Measurements from ENCODE around the gene ZNF208. TPM values are rescaled to one million over a fixed set of nuclear protein-coding genes. Genes with fewer than 3 reads are reported as not detected.

ZNF208 gene
- total and polyA plus RNA-seq, 2 of the 13 experiments (the other 11 are each of a cell fraction or from before 2014, with no cell fraction given): not detected

GRCh38 chr19:21947775-21948174 is 63.0 kb downstream of the ZNF208 start:
- H2AFZ ChIP-seq (ENCODE audit: low read length): no peak overlapping the region
- ATAC-seq (no peak), FAIRE-seq (no peak), DNase-seq (ENCODE audit: low spot score) (no peak)
- H3K27me3 ChIP-seq (ENCODE audit: control insufficient read depth in 1 of 2, insufficient read depth in 2 of 2, low read length in 2 of 2): no peaks in the 10 kb centered on the region
- H3K36me3 ChIP-seq (replicated peaks in 1 of 2; ENCODE audit: control insufficient read depth in 1 of 2, insufficient read depth in 2 of 2, low read length in 2 of 2): no peaks in the 10 kb centered on the region
- no peaks in the 10 kb centered on the region for H3K79me2 ChIP-seq (ENCODE audit: insufficient read depth, low read length)
- no peak overlapping the region for H3K9ac ChIP-seq (ENCODE audit: insufficient read depth, low read depth, low read length)
- no peak overlapping the region for H3K27ac ChIP-seq (ENCODE audit: extremely low read length, insufficient read depth, low read length)
- no peaks in the 10 kb centered on the region for H4K20me1 ChIP-seq (ENCODE audit: insufficient read depth, low read length)
- H3K4me1 ChIP-seq (ENCODE audit: insufficient read depth, low read length): no peaks in the 10 kb centered on the region
- WGBS (ENCODE audit: low lambda C conversion rate): 9% methylated on average over 8 of the region's 8 CpGs
- no TSS peak for BruUV-seq (replicated peaks)
- no peak overlapping the region for H3K4me3 ChIP-seq (replicated peaks in 1 of 3; ENCODE audit: insufficient read depth in 1 of 3, low read depth in 2 of 3, low read length in 3 of 3)
- in situ Hi-C loops (cut with HindIII; ENCODE audit: extremely low pct_ligation_motif_present, low pct_unique_long_range_greater_than_20kb) (no loop called here), intact Hi-C loops (cut with micrococcal nuclease; ENCODE audit: unreplicated experiment) (no loop called here)
- H3K4me2 ChIP-seq (ENCODE audit: low read depth, low read length): no peak overlapping the region
- ChIA-PET POLR2A (no interaction called here), CTCF (ENCODE audit: low intra/inter-chr PET ratio, low total read pairs) (no interaction called here)
- peaks cover 83% of the 10 kb centered on the region for H3K9me3 ChIP-seq (ENCODE audit: low read length)
- TF ChIP-seq NFE2L2 (IDR thresholded peaks at IDR 0.05; ENCODE audit: low read length) (no peak), DZIP1 (CRISPR knock-in tag; IDR thresholded peaks at IDR 0.05) (no peak), ZKSCAN1 (IDR thresholded peaks at IDR 0.05; ENCODE audit: low read length) (peak; percentile 62; the same call in 1 of the 2 replicates), SETDB1 (CRISPR knock-in tag; IDR thresholded peaks at IDR 0.05; ENCODE audit: borderline replicate concordance) (peak; percentile 94; the same call in 1 of the 2 replicates), XRCC5 (optimal IDR thresholded peaks at IDR 0.05; ENCODE audit: low read length) (peak; percentile 75), TCF7 (IDR thresholded peaks at IDR 0.05; ENCODE audit: low read depth) (no peak), CBX1 (IDR thresholded peaks at IDR 0.05; ENCODE audit: low read depth) (peak; percentile 93), ZNF616 (CRISPR knock-in tag; IDR thresholded peaks at IDR 0.05; ENCODE audit: low read depth) (peak; percentile 100), ZNF30 (CRISPR knock-in tag; IDR thresholded peaks at IDR 0.05) (no peak), CBX5 (CRISPR knock-in tag; IDR thresholded peaks at IDR 0.05; ENCODE audit: borderline replicate concordance) (peak; percentile 81; the same call in 1 of the 2 replicates)
- TF ChIP-seq, protein P1, sequence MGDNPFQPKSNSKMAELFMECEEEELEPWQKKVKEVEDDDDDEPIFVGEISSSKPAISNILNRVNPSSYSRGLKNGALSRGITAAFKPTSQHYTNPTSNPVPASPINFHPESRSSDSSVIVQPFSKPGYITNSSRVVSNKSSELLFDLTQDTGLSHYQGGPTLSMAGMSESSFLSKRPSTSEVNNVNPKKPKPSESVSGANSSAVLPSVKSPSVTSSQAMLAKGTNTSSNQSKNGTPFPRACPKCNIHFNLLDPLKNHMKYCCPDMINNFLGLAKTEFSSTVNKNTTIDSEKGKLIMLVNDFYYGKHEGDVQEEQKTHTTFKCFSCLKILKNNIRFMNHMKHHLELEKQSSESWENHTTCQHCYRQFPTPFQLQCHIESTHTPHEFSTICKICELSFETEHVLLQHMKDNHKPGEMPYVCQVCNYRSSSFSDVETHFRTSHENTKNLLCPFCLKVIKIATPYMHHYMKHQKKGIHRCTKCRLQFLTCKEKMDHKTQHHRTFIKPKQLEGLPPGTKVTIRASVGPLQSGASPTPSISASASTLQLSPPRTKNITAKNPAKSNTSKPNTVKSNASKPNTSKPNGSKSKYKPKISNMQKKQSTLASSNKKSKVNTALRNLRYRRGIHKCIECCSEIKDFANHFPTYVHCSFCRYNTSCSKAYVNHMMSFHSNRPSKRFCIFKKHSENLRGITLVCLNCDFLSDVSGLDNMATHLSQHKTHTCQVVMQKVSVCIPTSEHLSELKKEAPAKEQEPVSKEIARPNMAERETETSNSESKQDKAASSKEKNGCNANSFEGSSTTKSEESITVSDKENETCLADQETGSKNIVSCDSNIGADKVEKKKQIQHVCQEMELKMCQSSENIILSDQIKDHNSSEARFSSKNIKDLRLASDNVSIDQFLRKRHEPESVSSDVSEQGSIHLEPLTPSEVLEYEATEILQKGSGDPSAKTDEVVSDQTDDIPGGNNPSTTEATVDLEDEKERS (CRISPR knock-in tag; IDR thresholded peaks at IDR 0.05): peak; percentile 91
- TF ChIP-seq, protein P2, sequence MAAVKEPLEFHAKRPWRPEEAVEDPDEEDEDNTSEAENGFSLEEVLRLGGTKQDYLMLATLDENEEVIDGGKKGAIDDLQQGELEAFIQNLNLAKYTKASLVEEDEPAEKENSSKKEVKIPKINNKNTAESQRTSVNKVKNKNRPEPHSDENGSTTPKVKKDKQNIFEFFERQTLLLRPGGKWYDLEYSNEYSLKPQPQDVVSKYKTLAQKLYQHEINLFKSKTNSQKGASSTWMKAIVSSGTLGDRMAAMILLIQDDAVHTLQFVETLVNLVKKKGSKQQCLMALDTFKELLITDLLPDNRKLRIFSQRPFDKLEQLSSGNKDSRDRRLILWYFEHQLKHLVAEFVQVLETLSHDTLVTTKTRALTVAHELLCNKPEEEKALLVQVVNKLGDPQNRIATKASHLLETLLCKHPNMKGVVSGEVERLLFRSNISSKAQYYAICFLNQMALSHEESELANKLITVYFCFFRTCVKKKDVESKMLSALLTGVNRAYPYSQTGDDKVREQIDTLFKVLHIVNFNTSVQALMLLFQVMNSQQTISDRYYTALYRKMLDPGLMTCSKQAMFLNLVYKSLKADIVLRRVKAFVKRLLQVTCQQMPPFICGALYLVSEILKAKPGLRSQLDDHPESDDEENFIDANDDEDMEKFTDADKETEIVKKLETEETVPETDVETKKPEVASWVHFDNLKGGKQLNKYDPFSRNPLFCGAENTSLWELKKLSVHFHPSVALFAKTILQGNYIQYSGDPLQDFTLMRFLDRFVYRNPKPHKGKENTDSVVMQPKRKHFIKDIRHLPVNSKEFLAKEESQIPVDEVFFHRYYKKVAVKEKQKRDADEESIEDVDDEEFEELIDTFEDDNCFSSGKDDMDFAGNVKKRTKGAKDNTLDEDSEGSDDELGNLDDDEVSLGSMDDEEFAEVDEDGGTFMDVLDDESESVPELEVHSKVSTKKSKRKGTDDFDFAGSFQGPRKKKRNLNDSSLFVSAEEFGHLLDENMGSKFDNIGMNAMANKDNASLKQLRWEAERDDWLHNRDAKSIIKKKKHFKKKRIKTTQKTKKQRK (IDR thresholded peaks at IDR 0.05; ENCODE audit: low read length): peak; percentile 35; the same call in 1 of the 2 replicates

Measured in HepG2 (cell line).